Neural cell (in vitro differentiated cells): ENCODE data around the gene KCNJ10. TPM values are rescaled to one million over a fixed set of nuclear protein-coding genes. Genes with fewer than 3 reads are reported as not detected.

Experiments used
- H2AFZ ChIP-seq: fragments of 200-600, 300-800 bp; sonication (generic), shearing (Covaris generic); 2 replicates; pipeline ENCODE4 v1.6.0; 2014; ENCODE audit warnings: low read depth, mild to moderate bottlenecking, antibody characterized with exemption, low read length, moderate library complexity
- H3F3A ChIP-seq: fragments of 200-600 bp; shearing (Covaris generic); 2 replicates; pipeline ENCODE4 v1.6.1; 2016; ENCODE audit warnings: mild to moderate bottlenecking, moderate library complexity, mixed read lengths, antibody characterized with exemption, low read length; ENCODE audit not compliant: insufficient read depth, poor library complexity, severe bottlenecking
- H3K27ac ChIP-seq: fragments of 200-600, 300-800 bp; sonication (generic), shearing (Covaris generic); 2 replicates; pipeline ENCODE4 v1.5.1; 2014; ENCODE audit warnings: mild to moderate bottlenecking, low read length, moderate library complexity
- H3K27me3 ChIP-seq: fragments of 300-800, 200-600 bp; sonication (generic), shearing (Covaris generic); 2 replicates; pipeline ENCODE4 v1.6.0; 2014; ENCODE audit warnings: mild to moderate bottlenecking, low read depth, low read length, moderate library complexity; ENCODE audit not compliant: insufficient read depth
- H3K36me3 ChIP-seq: fragments of 300-800, 200-600 bp; sonication (generic), shearing (Covaris generic); 2 replicates; pipeline ENCODE4 v1.5.1; 2014; ENCODE audit warnings: mild to moderate bottlenecking, antibody characterized with exemption, low read length, moderate library complexity; ENCODE audit not compliant: insufficient read depth
- H3K4me2 ChIP-seq: fragments of 300-800, 200-600 bp; sonication (generic), shearing (Covaris generic); 2 replicates; pipeline ENCODE4 v1.6.0; 2014; ENCODE audit warnings: mild to moderate bottlenecking, low read length
- H3K4me3 ChIP-seq: fragments of 300-800, 200-600 bp; sonication (generic), shearing (Covaris generic); 2 replicates; pipeline ENCODE4 v1.5.1; 2014; ENCODE audit warnings: mild to moderate bottlenecking, low read length, moderate library complexity
- H3K79me2 ChIP-seq: fragments of 200-600 bp; shearing (Covaris generic); replicated peaks from 2 replicates; pipeline ENCODE4 v1.6.0; 2014; ENCODE audit warnings: mild to moderate bottlenecking, low read length, moderate library complexity; ENCODE audit not compliant: insufficient read depth
- H3K9ac ChIP-seq: fragments of 300-800, 200-600 bp; sonication (generic), shearing (Covaris generic); 2 replicates; pipeline ENCODE4 v1.6.1; 2016; ENCODE audit warnings: mild to moderate bottlenecking, low read length, mixed read lengths
- H3K9me2 ChIP-seq: fragments of 200-600 bp; shearing (Covaris generic); 2 replicates; pipeline ENCODE4 v1.6.1; 2016; ENCODE audit warnings: mild to moderate bottlenecking, low read length, mixed read lengths; ENCODE audit not compliant: insufficient read depth
- H3K9me3 ChIP-seq: fragments of 200-600, 300-800 bp; sonication (generic), shearing (Covaris generic); 2 replicates; pipeline ENCODE4 v1.6.1; 2016; ENCODE audit warnings: mild to moderate bottlenecking, mixed run types, low read length, moderate library complexity, mixed read lengths
- H4K20me1 ChIP-seq: fragments of 200-600 bp; shearing (Covaris generic); 2 replicates; pipeline ENCODE4 v1.6.1; 2016; ENCODE audit warnings: mild to moderate bottlenecking, mixed run types; ENCODE audit not compliant: insufficient read depth
- EP300 ChIP-seq: fragments of 450-650 bp; conservative IDR thresholded peaks from 2 replicates; pipeline ENCODE4 v1.6.1; 2014; ENCODE audit warnings: antibody characterized with exemption, mild to moderate bottlenecking, moderate library complexity; ENCODE audit not compliant: poor library complexity, severe bottlenecking
- EZH2 ChIP-seq: fragments of 200-600, 300-800 bp; shearing (Covaris generic), sonication (generic); IDR thresholded peaks from 2 replicates; pipeline ENCODE4 v1.6.1; 2014; ENCODE audit warnings: antibody characterized with exemption, low read length, borderline replicate concordance, mild to moderate bottlenecking; ENCODE audit not compliant: insufficient read depth, poor library complexity, severe bottlenecking
- MXI1 ChIP-seq: fragments of 450-650 bp; conservative IDR thresholded peaks from 2 replicates; pipeline ENCODE4 v1.6.1; 2014; ENCODE audit warnings: antibody characterized with exemption, mild to moderate bottlenecking; ENCODE audit not compliant: poor library complexity, severe bottlenecking
- POLR2AphosphoS5 ChIP-seq: IDR thresholded peaks from 2 replicates; pipeline ENCODE4 v1.6.1; 2012
- RAD21 ChIP-seq: fragments of 450-650 bp; conservative IDR thresholded peaks from 2 replicates; pipeline ENCODE4 v1.6.1; 2014; ENCODE audit warnings: antibody characterized with exemption, mild to moderate bottlenecking, moderate library complexity
- SMC3 ChIP-seq: fragments of 450-650 bp; conservative IDR thresholded peaks from 2 replicates; pipeline ENCODE4 v1.6.1; 2014; ENCODE audit warnings: antibody characterized with exemption, mild to moderate bottlenecking, moderate library complexity; ENCODE audit not compliant: poor library complexity
- TAF1 ChIP-seq: IDR thresholded peaks from 2 replicates; pipeline ENCODE4 v1.6.1; 2012; ENCODE audit warnings: low read depth
- polyA plus RNA-seq: library from polyadenylated mRNA; depleted of rRNA; stranded (reverse); fragments of >200 nt; gene quantifications from 2 replicates; pipeline ENCODE4 v1.2.3, GENCODE V29; 2014
- TF ChIP-seq, protein P1 (sequence below): IDR thresholded peaks from 2 replicates; pipeline ENCODE4 v1.6.1; 2012; ENCODE audit warnings: borderline replicate concordance
- TF ChIP-seq, protein P2 (sequence below): fragments of 450-650 bp; IDR thresholded peaks from 2 replicates; pipeline ENCODE4 v1.5.1; 2014; ENCODE audit warnings: antibody characterized with exemption, mild to moderate bottlenecking, moderate library complexity; ENCODE audit not compliant: poor library complexity, severe bottlenecking

The KCNJ10 gene
- polyA plus RNA-seq, 1 donor from 2014 or later = not detected

DNA sequence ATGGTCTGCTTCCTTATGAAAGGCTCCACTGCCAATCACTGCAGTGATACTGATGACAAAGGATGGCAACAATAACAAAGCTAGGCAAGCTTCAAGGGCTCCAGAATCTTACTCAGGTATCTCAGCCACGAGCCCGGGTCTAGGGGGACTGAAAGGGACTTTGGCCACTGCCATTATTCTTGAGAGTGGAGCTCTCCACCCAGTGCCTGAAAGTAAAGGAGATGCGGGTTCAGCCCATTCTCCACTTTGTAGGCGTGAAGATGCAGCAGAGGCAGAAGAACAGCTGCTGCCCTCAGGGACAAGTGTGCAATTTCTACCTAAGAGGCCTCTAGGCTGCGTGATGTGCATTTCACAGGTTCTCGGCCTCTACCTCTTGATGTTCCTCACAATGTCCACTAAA, 84.5 kb downstream of the KCNJ10 start:
- Histone ChIP-seq H3K27me3 (no peaks in the 10 kb centered on the region), H3F3A (no peaks in the 10 kb centered on the region), H3K27ac (no peak overlapping the region), H3K36me3 (no peaks in the 10 kb centered on the region), H3K4me3 (no peak overlapping the region), H3K9me3 (no peaks in the 10 kb centered on the region), H3K9me2 (no peaks in the 10 kb centered on the region), H4K20me1 (no peaks in the 10 kb centered on the region), H3K79me2 (no peaks in the 10 kb centered on the region), H3K9ac (no peak overlapping the region), H2AFZ (no peak overlapping the region), H3K4me2 (no peak overlapping the region)
- TF ChIP-seq POLR2AphosphoS5 (no peak), EZH2 (no peak), TAF1 (no peak), MXI1 (no peak), EP300 (no peak), SMC3 (no peak), RAD21 (no peak)
- TF ChIP-seq, protein P1, sequence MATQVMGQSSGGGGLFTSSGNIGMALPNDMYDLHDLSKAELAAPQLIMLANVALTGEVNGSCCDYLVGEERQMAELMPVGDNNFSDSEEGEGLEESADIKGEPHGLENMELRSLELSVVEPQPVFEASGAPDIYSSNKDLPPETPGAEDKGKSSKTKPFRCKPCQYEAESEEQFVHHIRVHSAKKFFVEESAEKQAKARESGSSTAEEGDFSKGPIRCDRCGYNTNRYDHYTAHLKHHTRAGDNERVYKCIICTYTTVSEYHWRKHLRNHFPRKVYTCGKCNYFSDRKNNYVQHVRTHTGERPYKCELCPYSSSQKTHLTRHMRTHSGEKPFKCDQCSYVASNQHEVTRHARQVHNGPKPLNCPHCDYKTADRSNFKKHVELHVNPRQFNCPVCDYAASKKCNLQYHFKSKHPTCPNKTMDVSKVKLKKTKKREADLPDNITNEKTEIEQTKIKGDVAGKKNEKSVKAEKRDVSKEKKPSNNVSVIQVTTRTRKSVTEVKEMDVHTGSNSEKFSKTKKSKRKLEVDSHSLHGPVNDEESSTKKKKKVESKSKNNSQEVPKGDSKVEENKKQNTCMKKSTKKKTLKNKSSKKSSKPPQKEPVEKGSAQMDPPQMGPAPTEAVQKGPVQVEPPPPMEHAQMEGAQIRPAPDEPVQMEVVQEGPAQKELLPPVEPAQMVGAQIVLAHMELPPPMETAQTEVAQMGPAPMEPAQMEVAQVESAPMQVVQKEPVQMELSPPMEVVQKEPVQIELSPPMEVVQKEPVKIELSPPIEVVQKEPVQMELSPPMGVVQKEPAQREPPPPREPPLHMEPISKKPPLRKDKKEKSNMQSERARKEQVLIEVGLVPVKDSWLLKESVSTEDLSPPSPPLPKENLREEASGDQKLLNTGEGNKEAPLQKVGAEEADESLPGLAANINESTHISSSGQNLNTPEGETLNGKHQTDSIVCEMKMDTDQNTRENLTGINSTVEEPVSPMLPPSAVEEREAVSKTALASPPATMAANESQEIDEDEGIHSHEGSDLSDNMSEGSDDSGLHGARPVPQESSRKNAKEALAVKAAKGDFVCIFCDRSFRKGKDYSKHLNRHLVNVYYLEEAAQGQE = no peak
- TF ChIP-seq, protein P2, sequence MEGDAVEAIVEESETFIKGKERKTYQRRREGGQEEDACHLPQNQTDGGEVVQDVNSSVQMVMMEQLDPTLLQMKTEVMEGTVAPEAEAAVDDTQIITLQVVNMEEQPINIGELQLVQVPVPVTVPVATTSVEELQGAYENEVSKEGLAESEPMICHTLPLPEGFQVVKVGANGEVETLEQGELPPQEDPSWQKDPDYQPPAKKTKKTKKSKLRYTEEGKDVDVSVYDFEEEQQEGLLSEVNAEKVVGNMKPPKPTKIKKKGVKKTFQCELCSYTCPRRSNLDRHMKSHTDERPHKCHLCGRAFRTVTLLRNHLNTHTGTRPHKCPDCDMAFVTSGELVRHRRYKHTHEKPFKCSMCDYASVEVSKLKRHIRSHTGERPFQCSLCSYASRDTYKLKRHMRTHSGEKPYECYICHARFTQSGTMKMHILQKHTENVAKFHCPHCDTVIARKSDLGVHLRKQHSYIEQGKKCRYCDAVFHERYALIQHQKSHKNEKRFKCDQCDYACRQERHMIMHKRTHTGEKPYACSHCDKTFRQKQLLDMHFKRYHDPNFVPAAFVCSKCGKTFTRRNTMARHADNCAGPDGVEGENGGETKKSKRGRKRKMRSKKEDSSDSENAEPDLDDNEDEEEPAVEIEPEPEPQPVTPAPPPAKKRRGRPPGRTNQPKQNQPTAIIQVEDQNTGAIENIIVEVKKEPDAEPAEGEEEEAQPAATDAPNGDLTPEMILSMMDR = no peak

DNA sequence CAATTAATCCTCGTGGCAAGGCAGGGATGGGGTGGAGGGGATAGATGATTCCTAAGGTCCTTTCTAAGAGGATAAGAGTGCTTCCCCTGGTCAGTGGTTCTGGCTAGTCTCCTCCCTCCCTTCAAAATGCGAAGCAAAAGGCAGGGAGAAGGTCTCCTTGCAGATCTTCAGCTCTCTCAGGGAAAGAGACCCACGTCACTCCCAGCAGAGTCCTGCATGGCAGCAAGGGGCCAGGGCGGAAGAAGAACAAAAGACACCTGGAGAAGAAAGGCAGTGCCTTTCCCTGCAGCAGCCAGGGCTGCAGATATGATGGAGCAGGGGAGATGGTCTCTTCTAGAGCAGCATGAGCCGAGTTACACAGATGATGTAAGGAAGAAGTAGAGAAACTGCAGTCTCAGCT, 86.3 kb downstream of the KCNJ10 start:
- H3K4me3 ChIP-seq = no peak overlapping the region
- H3K27ac ChIP-seq = no peak overlapping the region
- no peak overlapping the region for H3K9ac ChIP-seq
- no peak overlapping the region for H2AFZ ChIP-seq
- no peaks in the 10 kb centered on the region for H3K79me2 ChIP-seq
- H4K20me1 ChIP-seq = no peaks in the 10 kb centered on the region
- no peaks in the 10 kb centered on the region for H3K27me3 ChIP-seq
- H3K4me2 ChIP-seq = no peak overlapping the region
- H3F3A ChIP-seq = no peaks in the 10 kb centered on the region
- TF ChIP-seq EZH2 = no peak
- TF ChIP-seq, protein P1 = no peak
- TF ChIP-seq EP300 = no peak
- TF ChIP-seq POLR2AphosphoS5 = no peak
- no peak for TF ChIP-seq SMC3
- no peak for TF ChIP-seq MXI1
- TF ChIP-seq TAF1 = no peak
- TF ChIP-seq, protein P2 = no peak
- no peak for TF ChIP-seq RAD21
- H3K9me2 ChIP-seq = no peaks in the 10 kb centered on the region
- no peaks in the 10 kb centered on the region for H3K9me3 ChIP-seq
- H3K36me3 ChIP-seq = no peaks in the 10 kb centered on the region
